ENCODE results near the gene LRRC34. TPM values are rescaled to one million over a fixed set of nuclear protein-coding genes. Genes with fewer than 3 reads are reported as not detected.
A peak's percentile ranks its signal among the peaks of the same experiment; 100 is the strongest.

LRRC34 gene
- total RNA-seq, 3 donors from 2014 or later = 0.35 to 1.2 (median 1.0) TPM

GRCh38 chr3:169764882-169765612 lies 47.7 kb downstream of the LRRC34 start, which contains the start of gene TERC:
Gene TERC, minus strand, starts transcription at chr3:169765060.
- ATAC-seq = peak; percentile 91 to 92
- Mint-ChIP-seq H3K36me3 (ENCODE audit: insufficient read depth) (no peaks in the 10 kb centered on the region), H3K9me3 (peaks cover 6% of the 10 kb centered on the region), H3K27me3 (ENCODE audit: low read depth) (no peaks in the 10 kb centered on the region), H3K4me3 (peak within 1 kb of the TSS; percentile 95), H3K4me1 (ENCODE audit: low read depth) (peaks cover 25% of the 10 kb centered on the region)
- peak; percentile 90 for DNase-seq

- H3K9me3 Mint-ChIP-seq = peaks cover 6% of the 10 kb centered on the region
- no peaks in the 10 kb centered on the region for H3K36me3 Mint-ChIP-seq (ENCODE audit: insufficient read depth)
- H3K27me3 Mint-ChIP-seq (ENCODE audit: low read depth) = no peaks in the 10 kb centered on the region
- DNase-seq = peak; percentile 48
- H3K4me3 Mint-ChIP-seq = peak overlapping the region; percentile 95
- peak; percentile 46 to 49 for ATAC-seq
- peaks cover 26% of the 10 kb centered on the region for H3K4me1 Mint-ChIP-seq (ENCODE audit: low read depth)
Measured at GRCh38 chr3:169764312-169764881, 48.3 kb downstream of the LRRC34 start.

- no peaks in the 10 kb centered on the region for H3K27me3 Mint-ChIP-seq (ENCODE audit: low read depth)
- no peaks in the 10 kb centered on the region for H3K9me3 Mint-ChIP-seq
- no peak for DNase-seq
- no peak overlapping the region for H3K4me3 Mint-ChIP-seq
- H3K4me1 Mint-ChIP-seq (ENCODE audit: low read depth) = peaks cover 36% of the 10 kb centered on the region
- no peak for ATAC-seq
- H3K36me3 Mint-ChIP-seq (ENCODE audit: insufficient read depth) = no peaks in the 10 kb centered on the region
Measured at GRCh38 chr3:169760479-169760878, 52.2 kb downstream of the LRRC34 start.

- peak overlapping the region; percentile 6 for H3K4me3 Mint-ChIP-seq
- no peaks in the 10 kb centered on the region for H3K9me3 Mint-ChIP-seq
- no peaks in the 10 kb centered on the region for H3K27me3 Mint-ChIP-seq (ENCODE audit: low read depth)
- H3K36me3 Mint-ChIP-seq (ENCODE audit: insufficient read depth) = no peaks in the 10 kb centered on the region
- DNase-seq = no peak
- peaks cover 31% of the 10 kb centered on the region for H3K4me1 Mint-ChIP-seq (ENCODE audit: low read depth)
- ATAC-seq = peak; percentile 88 to 90
Measured at GRCh38 chr3:169759256-169759655, 53.4 kb downstream of the LRRC34 start.

GRCh38 chr3:169758359-169758994 lies 54.2 kb downstream of the LRRC34 start:
- Mint-ChIP-seq H3K9me3 (no peaks in the 10 kb centered on the region), H3K27me3 (ENCODE audit: low read depth) (no peaks in the 10 kb centered on the region), H3K4me3 (no peak overlapping the region), H3K4me1 (ENCODE audit: low read depth) (peaks cover 24% of the 10 kb centered on the region), H3K36me3 (ENCODE audit: insufficient read depth) (no peaks in the 10 kb centered on the region)
- DNase-seq (no peak), ATAC-seq (no peak)

GRCh38 chr3:169755488-169755887 lies 57.2 kb downstream of the LRRC34 start:
- Mint-ChIP-seq H3K27me3 (ENCODE audit: low read depth) (peaks cover 6% of the 10 kb centered on the region), H3K36me3 (ENCODE audit: insufficient read depth) (no peaks in the 10 kb centered on the region), H3K4me3 (no peak overlapping the region), H3K4me1 (ENCODE audit: low read depth) (peaks cover 16% of the 10 kb centered on the region), H3K9me3 (no peaks in the 10 kb centered on the region)
- ATAC-seq (no peak), DNase-seq (no peak)

GRCh38 chr3:169754711-169755110 lies 58.0 kb downstream of the LRRC34 start:
- Mint-ChIP-seq H3K36me3 (ENCODE audit: insufficient read depth) (no peaks in the 10 kb centered on the region), H3K27me3 (ENCODE audit: low read depth) (peaks cover 6% of the 10 kb centered on the region), H3K9me3 (no peaks in the 10 kb centered on the region)

GRCh38 chr3:169751875-169752274 lies 60.8 kb downstream of the LRRC34 start:
- no peak for DNase-seq
- Mint-ChIP-seq H3K9me3 (no peaks in the 10 kb centered on the region), H3K4me1 (ENCODE audit: low read depth) (peaks cover 7% of the 10 kb centered on the region), H3K36me3 (ENCODE audit: insufficient read depth) (no peaks in the 10 kb centered on the region), H3K4me3 (no peak overlapping the region), H3K27me3 (ENCODE audit: low read depth) (peaks cover 23% of the 10 kb centered on the region)
- no peak for ATAC-seq

More at GRCh38 chr3:169754711-169755110, 58.0 kb downstream of the LRRC34 start:
- no peak for ATAC-seq
- no peak for DNase-seq
- peaks cover 15% of the 10 kb centered on the region for H3K4me1 Mint-ChIP-seq (ENCODE audit: low read depth)
- no peak overlapping the region for H3K4me3 Mint-ChIP-seq

GRCh38 chr3:169750665-169751064 lies 62.0 kb downstream of the LRRC34 start:
- no peaks in the 10 kb centered on the region for H3K9me3 Mint-ChIP-seq
- no peak for ATAC-seq
- H3K36me3 Mint-ChIP-seq (ENCODE audit: insufficient read depth) = no peaks in the 10 kb centered on the region
- peaks cover 29% of the 10 kb centered on the region for H3K27me3 Mint-ChIP-seq (ENCODE audit: low read depth)
- H3K4me3 Mint-ChIP-seq = no peak overlapping the region
- DNase-seq = no peak
- H3K4me1 Mint-ChIP-seq (ENCODE audit: low read depth) = peaks cover 7% of the 10 kb centered on the region

GRCh38 chr3:169748670-169749069 lies 64.0 kb downstream of the LRRC34 start:
- H3K27me3 Mint-ChIP-seq (ENCODE audit: low read depth) = peaks cover 29% of the 10 kb centered on the region
- ATAC-seq = peak in 1 of 2 donors; percentile 54
- DNase-seq = no peak
- H3K9me3 Mint-ChIP-seq = no peaks in the 10 kb centered on the region
- H3K4me1 Mint-ChIP-seq (ENCODE audit: low read depth) = peaks cover 7% of the 10 kb centered on the region
- no peaks in the 10 kb centered on the region for H3K36me3 Mint-ChIP-seq (ENCODE audit: insufficient read depth)
- H3K4me3 Mint-ChIP-seq = no peak overlapping the region

GRCh38 chr3:169746924-169747323 lies 65.8 kb downstream of the LRRC34 start:
- no peaks in the 10 kb centered on the region for H3K9me3 Mint-ChIP-seq
- DNase-seq = no peak
- H3K4me1 Mint-ChIP-seq (ENCODE audit: low read depth) = peaks cover 7% of the 10 kb centered on the region
- no peak for ATAC-seq
- H3K27me3 Mint-ChIP-seq (ENCODE audit: low read depth) = peaks cover 24% of the 10 kb centered on the region
- H3K36me3 Mint-ChIP-seq (ENCODE audit: insufficient read depth) = no peaks in the 10 kb centered on the region
- H3K4me3 Mint-ChIP-seq = no peak overlapping the region

GRCh38 chr3:169744366-169745054 lies 68.2 kb downstream of the LRRC34 start:
- ATAC-seq (peak in 1 of 2 donors; percentile 21), DNase-seq (no peak)
- Mint-ChIP-seq H3K4me3 (no peak overlapping the region), H3K36me3 (ENCODE audit: insufficient read depth) (no peaks in the 10 kb centered on the region), H3K4me1 (ENCODE audit: low read depth) (peaks cover 7% of the 10 kb centered on the region), H3K9me3 (no peaks in the 10 kb centered on the region), H3K27me3 (ENCODE audit: low read depth) (peaks cover 23% of the 10 kb centered on the region)

All from activated T-cell treated with anti-CD3 and anti-CD28 coated beads, Interleukin-2, amount 50 U/mL, for 4 hours (primary cell).